Testis (tissue), 2 donors: ENCODE data around the gene MMP11.

Experiments used
- POLR2A ChIP-seq: fragments of 450-650 bp; IDR thresholded peaks from one replicate; pipeline ENCODE4 v1.6.1; 2017; ENCODE audit warnings: antibody characterized with exemption, mild to moderate bottlenecking, moderate library complexity
- TF ChIP-seq, protein P1 (sequence below), 3 experiments: fragments of 450-650 bp in 2 of 3; fragments of 200-600 bp in 1 of 3; sonication (generic) in 1 of 3; IDR thresholded peaks; one replicate each; pipeline ENCODE4 v1.5.1; 2016 to 2019; ENCODE audit warnings: antibody characterized with exemption in 3 of 3, mild to moderate bottlenecking in 2 of 3, moderate library complexity in 1 of 3

DNA sequence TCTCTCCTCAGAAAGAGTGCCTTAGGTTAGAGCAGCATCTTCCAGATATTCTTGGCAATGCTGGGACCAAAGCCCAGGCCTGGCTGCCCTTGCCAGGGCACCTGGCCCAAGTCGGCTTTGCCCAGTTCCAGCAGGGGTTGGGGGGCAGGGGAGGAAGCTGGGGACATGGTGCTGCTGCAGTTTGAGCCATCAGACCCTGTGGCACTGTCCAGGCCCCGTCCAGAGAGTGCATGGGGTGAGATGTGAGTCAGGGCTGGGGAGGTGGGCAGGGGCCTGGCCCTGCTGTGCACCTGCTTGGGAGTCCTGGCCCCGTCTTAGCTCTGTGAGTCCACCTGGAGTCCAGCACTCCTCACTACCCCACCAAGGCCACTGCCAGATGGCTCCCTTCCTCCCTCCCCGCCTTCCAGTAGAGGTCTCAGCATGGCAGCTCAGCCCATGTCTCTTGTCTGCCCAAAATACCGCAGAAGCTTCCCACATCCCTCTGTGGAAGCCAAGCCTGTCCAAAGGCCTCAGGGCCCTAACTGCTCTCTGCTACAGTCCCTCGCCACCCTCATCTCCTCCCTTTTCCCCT lies 49.5 kb downstream of the MMP11 start:
- TF ChIP-seq, protein P1, sequence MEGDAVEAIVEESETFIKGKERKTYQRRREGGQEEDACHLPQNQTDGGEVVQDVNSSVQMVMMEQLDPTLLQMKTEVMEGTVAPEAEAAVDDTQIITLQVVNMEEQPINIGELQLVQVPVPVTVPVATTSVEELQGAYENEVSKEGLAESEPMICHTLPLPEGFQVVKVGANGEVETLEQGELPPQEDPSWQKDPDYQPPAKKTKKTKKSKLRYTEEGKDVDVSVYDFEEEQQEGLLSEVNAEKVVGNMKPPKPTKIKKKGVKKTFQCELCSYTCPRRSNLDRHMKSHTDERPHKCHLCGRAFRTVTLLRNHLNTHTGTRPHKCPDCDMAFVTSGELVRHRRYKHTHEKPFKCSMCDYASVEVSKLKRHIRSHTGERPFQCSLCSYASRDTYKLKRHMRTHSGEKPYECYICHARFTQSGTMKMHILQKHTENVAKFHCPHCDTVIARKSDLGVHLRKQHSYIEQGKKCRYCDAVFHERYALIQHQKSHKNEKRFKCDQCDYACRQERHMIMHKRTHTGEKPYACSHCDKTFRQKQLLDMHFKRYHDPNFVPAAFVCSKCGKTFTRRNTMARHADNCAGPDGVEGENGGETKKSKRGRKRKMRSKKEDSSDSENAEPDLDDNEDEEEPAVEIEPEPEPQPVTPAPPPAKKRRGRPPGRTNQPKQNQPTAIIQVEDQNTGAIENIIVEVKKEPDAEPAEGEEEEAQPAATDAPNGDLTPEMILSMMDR (IDR thresholded peaks at IDR 0.05) = no peak
- TF ChIP-seq POLR2A = no peak
